HG02973 (cell line): ENCODE measurements around the gene SMG6.
"Not testable (repeated sequence)": the region's sequence is repeated elsewhere in the genome, so short reads cannot be mapped to it uniquely, and the experiment has no call there.

Experiments used
- ATAC-seq: cut with Tn5 transposase; IDR thresholded peaks from one replicate; pipeline ENCODE4 v1.9.1; 2021; ENCODE audit warnings: moderate library complexity; ENCODE audit not compliant: unreplicated experiment

The SMG6 gene

DNA sequence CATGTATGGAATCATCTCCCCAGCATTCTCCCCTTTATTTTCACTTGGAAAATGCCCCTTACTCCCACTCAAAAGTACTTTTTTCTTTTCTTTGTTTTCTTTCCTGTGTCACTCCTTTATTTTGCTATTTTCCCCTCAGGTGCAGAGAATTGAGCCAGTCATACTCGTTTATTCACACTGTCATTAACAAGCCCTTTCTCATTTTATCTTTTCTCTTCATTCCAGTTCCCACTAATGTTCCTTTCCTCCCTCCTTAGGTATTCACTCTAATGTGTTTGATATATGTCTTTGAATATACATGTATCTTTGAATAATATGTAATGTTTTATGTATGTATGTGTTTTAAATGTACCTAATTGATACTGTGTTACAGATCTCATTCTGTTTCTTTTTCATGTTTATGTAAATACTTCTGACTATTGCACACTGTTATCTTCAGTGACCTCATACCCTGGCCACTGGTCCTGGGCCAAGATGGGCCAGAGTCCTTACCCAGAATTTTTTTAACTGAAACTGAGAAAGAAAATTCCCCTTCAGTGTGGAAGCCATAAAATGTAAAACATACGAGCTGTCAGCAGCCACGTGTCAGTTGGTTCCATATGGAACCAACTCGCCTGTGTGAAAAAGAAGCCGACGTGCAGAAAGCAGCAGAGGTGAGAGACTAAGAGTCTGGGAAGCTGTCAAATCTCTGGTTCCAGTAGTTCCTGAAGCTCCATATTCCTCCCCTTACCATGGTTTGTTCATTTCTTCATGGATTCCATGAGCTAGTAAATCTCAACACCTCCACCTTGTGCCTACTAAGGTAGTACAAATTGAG, 6.0 kb upstream of the SMG6 start:
- no peak for ATAC-seq

DNA sequence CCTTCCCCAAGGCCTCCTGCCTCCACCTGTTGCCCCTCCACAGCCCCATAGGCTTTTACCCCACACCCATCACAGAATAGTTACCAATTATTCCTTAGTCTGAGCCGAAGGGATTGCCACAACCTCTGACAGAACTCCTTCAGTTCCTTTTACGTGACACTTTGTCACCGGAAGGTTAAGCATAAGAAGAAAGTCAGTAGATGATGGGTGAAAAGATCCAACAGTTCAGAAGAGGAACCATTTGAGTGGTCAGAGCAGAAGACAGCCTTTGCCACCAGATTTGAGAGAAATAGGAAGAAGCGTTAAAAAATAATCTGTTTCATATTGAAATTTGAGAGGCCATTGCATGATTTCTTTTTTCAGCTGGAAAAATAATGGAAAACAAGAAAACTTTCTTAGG, 1.3 kb upstream of the SMG6 start:
- no peak for ATAC-seq

- ATAC-seq = peak; percentile 17
Observed at GRCh38 chr17:2302778-2303203, 794 bp downstream of the SMG6 start.

DNA sequence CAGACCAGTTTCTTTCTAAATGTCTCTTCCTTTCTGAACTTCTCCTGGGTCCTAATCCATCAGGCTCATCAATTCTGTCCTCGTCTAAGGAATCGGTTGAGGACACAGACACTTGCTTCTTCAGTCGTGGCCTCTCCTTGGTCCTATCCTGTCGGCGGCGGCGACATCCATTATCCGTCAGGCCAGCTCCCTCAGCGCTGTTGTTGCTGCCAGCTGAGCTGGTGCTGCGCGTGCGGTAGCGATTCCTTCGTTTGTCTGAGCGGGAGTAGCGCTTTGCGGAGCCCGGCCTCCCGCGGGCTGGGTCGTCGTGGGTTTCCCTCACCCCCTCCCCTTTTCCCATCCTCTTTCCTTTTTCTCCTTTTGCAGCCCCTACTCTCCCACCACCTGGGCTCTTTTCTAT, 3.8 kb downstream of the SMG6 start:
- ATAC-seq = no peak

DNA sequence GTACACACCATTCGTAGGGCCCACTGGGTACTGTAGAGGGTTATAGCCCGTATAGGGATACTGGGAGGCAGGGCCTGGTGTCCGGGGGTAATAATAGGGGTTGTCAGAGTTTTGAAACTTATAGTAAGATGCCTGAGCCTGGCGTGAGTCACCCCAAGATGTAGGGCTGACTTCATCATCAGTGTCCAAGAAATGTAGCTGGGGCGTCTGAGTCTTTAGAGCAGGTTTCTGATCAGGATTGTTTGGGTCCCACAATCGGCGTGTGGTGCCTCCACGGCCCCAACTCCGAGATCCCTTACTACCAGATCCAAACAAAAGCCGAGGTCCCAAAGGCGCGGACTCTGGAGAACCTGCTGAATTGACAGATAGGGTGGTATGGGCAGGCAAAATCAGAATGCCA, 4.4 kb downstream of the SMG6 start:
- ATAC-seq = no peak

DNA sequence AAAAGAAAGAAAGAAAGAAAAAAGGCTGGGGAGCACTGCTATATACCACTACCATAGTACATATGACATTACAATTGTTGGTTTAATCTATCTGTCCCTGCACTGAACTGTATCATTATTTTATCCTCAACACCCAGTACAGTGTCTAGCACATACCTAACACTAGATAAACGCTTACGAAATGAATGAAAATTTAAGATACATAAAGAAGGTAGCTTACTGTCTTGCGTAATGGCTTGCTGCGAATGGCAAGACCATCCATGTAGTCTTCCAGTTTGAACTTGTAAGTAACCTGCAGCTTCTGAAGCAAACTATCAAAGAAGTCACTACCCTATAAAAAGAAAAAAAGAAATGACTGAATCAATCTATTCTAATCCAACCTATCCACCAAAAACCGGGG, 6.6 kb downstream of the SMG6 start:
- no peak for ATAC-seq

GRCh38 chr17:2295575-2295974, 8.0 kb downstream of the SMG6 start:
- ATAC-seq = no peak

DNA sequence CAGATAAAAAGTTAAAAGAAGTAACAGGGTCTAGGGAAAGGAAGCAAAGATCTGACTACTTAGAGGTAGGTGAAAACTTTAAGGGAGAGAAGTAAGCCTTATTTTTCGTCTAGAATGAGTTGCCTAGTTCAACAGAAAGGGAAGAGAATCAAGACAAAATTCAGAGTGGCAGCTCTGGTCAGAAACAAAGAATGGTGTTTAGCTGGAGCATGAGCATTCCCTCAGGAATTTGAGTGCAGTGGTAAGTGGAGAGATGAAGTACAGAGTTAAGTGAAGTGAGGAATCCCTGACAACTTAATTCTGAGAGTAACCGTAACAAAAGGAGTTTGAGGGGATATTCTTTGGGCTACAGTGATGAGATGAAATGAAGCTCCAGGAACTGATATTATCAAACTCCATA, 11.5 kb downstream of the SMG6 start:
- ATAC-seq = no peak

- ATAC-seq = no peak
Observed at GRCh38 chr17:2289878-2290478, 13.6 kb downstream of the SMG6 start.

DNA sequence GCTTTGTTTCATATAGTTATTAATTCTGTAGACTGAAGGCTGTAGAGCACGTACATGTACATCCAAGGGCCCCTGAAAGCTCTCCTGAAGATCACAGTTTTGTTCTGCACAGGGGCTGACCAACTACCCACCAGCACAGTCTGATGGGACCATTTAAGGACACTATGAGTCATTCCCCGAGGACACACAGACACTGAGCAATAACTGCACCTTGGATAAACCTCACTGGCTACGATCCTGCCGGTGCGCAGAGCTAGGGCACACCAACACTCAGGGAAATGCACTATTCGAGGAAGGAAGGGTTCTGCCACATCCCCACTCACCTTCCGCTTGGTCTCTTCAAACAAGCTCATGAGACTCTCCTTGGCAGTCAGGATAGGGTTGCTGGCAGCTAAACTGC, 20.3 kb downstream of the SMG6 start:
- ATAC-seq = no peak

DNA sequence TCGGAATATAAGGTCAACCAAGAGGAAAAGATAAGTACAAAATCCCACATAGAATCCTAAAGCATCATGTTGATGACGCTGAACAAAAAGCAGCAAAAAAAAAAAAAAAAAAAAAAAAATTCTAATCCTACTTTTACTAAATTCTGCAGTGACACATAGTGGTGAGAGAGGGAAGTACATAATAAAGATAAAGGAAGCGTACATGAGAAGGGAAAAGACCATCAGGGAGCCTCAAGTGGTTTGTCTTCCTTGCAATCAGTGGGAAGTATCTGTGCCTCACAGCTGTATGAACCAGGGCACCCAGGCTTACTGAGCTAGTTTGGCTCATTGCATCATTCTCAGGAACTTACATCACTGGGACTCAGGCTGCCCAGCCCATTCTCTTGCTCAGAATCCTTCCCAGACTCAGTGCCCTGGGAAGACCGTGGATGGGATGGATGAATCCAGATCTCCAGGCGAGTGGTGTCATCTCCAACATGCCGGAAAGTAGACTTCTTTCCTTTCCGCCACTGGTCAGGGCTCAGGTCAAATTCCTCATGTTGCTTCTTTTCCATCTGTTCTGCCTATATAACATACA, 21.2 kb downstream of the SMG6 start:
- ATAC-seq = no peak

- ATAC-seq = no peak
Observed at GRCh38 chr17:2279707-2280106, 23.9 kb downstream of the SMG6 start.

DNA sequence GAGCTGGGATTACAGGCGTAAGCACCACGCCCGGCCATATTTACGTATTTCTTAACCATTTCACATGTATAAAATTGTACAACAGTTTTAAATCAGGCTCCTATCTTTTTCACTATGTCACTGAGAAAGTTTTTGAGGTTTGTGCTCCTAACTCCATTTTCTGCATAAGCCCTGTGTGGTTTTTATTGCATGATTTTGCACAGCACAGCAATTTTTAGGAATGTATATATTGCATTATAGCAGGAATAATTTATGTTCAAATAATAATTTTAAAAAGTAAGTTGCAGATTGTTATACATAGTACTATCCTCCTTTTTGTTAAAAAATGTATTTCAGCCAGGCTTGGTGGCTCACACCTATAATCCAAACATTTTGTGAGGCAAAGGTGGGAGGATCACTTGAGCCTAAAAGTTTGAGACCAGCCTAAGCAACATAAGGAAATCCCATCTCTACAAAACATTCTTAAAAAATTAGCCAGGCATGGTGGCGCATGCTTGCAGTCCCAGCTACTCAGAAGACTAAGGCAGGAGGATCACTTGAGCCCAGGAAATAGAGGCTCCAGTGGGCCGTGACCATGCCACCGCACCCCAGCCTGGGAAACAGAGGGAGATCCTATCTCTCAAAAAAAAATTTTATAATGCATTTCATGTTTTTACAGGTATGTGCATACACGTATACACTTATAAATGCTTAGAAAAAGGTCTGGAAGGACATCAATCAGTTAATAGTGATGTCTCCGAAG, 26.0 kb downstream of the SMG6 start:
- no peak for ATAC-seq

DNA sequence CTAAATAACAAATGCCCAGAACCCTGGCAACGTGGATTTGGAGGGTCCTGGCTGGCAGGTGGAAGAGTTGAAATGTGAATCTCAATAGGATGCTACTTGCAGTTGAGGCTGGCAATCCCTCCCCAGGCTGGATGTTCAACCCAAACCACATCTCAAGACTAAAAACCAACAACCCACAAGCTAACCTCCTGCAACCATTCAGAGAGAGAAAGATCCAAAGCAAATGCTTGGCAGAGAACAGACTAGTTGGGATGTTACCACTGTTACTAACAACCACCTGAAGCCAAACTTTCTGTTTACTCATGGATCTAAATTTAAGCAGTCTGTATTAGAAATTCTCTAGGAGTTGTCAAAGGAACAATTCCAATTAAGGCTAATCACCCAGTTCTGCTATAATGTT, 27.9 kb downstream of the SMG6 start:
- ATAC-seq = no peak

- no peak for ATAC-seq
Observed at GRCh38 chr17:2274414-2274813, 29.2 kb downstream of the SMG6 start.

- ATAC-seq = no peak
Observed at GRCh38 chr17:2271985-2272702, 31.4 kb downstream of the SMG6 start.

DNA sequence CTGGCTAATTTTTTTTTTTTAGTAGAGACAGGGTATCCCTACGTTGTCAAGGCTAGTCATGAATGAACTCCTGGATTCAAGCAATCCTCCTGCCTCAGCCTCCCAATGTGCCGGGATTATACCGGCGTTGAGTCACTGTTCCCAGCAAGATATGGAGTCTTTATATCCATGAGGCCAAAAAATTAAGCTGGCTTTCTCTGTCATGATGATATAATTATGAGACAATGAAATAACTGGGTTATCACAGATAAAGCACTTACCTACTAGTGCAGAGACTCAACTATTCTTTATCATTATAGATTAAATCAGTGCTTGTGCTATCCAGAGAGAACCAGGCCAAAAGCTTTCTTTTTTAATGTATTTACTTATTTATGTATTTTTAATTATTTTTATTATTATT, 36.2 kb downstream of the SMG6 start:
- no peak for ATAC-seq

DNA sequence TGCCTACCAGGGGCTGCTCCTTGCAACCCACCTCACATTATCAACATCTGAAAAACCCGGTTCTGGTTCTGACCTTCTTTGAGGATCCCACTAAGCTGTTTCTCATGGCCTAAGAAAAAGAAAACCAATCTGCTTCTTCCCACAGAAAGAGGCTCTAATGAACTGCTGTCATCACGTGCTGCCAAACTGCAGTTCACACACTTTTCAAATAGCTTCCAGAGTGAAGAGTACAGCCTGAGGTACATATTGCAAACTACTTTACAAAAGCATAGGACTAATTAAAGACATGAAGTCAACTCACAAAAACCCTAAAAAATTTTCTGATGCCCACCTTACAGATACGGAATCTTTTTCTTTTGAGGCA, 36.7 kb downstream of the SMG6 start:
- ATAC-seq = peak; percentile 21

DNA sequence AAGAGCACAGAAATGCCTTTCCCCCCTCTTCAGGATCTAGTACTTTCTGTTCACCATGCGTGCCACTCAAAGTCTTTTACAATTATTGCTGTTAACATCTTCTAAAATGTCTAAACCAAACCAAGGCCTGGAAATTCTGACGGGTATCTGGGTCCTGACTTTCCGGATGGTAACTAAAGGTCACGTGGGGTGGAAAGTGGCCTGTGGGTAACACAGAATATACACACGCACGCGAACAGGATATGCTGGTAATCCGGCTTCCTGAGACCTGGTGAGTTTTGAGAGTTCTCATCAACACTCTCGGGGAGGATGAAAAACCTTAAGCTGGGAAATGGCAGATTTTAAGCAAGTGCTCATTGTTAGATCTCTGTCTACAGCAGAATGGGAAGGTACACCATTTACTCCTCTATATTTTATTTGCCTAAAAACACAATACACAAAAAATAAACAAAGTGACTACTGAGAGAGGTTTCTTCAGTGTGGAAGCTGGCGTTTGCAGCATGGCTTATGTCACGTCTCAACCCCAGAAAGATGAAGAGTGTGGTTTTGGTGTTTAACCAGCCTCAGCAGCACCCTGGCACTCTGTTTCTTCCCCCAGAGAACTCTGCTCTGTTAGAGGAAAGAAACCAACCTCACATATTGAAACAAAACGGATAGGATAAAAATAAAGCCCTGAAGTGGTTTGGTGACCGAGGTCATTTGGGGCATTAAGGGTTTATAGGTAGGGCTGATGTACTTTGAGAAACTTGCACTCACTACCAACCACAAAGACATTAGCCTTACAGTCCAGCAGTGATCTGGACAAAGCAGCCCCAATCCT, 37.3 kb downstream of the SMG6 start:
- peak; percentile 74 for ATAC-seq

GRCh38 chr17:2265166-2265565, 38.4 kb downstream of the SMG6 start:
- not testable (repeated sequence) for ATAC-seq
